K562 (cell line): Measurements from ENCODE around the gene PTBP3. TPM values are rescaled to one million over a fixed set of nuclear protein-coding genes. Genes with fewer than 3 reads are reported as not detected.

Source experiments
- ATAC-seq: fragments of 200-7000 bp; cut with Tn5 transposase; 3 replicates; pipeline ENCODE4 v1.9.1; 2020; ENCODE audit warnings: moderate library complexity
- BruUV-seq: library from RNA; stranded (reverse); fragments of 400-500 nt; replicated peaks from 2 replicates; lab custom pipeline; 2021; lab: Mats Ljungman, UMichigan
- CTCF ChIA-PET: fragments of 300-600 bp; formaldehyde crosslinking; extraction: SDS; loops from one replicate; lab custom pipeline; 2021; ENCODE audit warnings: low intra/inter-chr PET ratio; lab: Yijun Ruan, JAX
- POLR2A ChIA-PET: fragments of 300-600, 350-650 bp; sonication (Branson Sonifier 250); formaldehyde crosslinking; extraction: SDS; loops from one replicate; lab custom pipeline; 2021; ENCODE audit warnings: antibody characterized with exemption, inconsistent platforms; lab: Yijun Ruan, JAX
- DNase-seq, 4 experiments: peaks; one replicate each; pipeline versions ENCODE4 v3.0.0 to v3.0.0-alpha.2; 2011 to 2018; ENCODE audit warnings: low spot score in 3 of 4, mixed read lengths in 3 of 4; ENCODE audit errors: extremely low read depth in 1 of 4
- FAIRE-seq: peaks from 2 replicates; lab custom pipeline; 2011; peaks lifted over from hg19 to GRCh38; lab: Jason Lieb, UNC
- H2AFZ ChIP-seq: 2 replicates; pipeline ENCODE4 v1.6.0; 2011; ENCODE audit warnings: low read depth, low read length, control low read depth, inconsistent platforms
- H3K27ac ChIP-seq: fragments of 200-600 bp; 3 replicates; pipeline ENCODE4 v1.8.0; 2011; ENCODE audit warnings: low read depth, mild to moderate bottlenecking, control low read depth, inconsistent platforms, low read length, moderate library complexity, mixed read lengths; ENCODE audit errors: extremely low read depth
- H3K27me3 ChIP-seq, 2 experiments: fragments of 300-600 bp in 1 of 2; 2 replicates in 1 of 2; 3 replicates in 1 of 2; pipeline versions ENCODE4 v1.6.0 to v1.8.0; 2011; ENCODE audit warnings: inconsistent platforms in 2 of 2, low read length in 2 of 2, mild to moderate bottlenecking in 1 of 2, mixed read lengths in 1 of 2, moderate library complexity in 1 of 2; ENCODE audit not compliant: control insufficient read depth in 2 of 2, insufficient read depth in 2 of 2
- H3K36me3 ChIP-seq: fragments of 300-600 bp; 3 replicates; pipeline ENCODE4 v1.8.0; 2011; ENCODE audit warnings: mild to moderate bottlenecking, low read length, inconsistent platforms; ENCODE audit not compliant: control insufficient read depth, insufficient read depth
- H3K4me1 ChIP-seq, 2 experiments: fragments of 200-600 bp in 1 of 2; replicated peaks in 1 of 2; 2 replicates in 1 of 2; 3 replicates in 1 of 2; pipeline versions ENCODE4 v1.5.1 to v1.8.0; 2011; ENCODE audit warnings: inconsistent platforms in 2 of 2, low read length in 2 of 2, mild to moderate bottlenecking in 1 of 2, mixed read lengths in 1 of 2, moderate library complexity in 1 of 2; ENCODE audit not compliant: control insufficient read depth in 2 of 2, insufficient read depth in 2 of 2
- H3K4me2 ChIP-seq: 2 replicates; pipeline ENCODE4 v1.6.1; 2011; ENCODE audit warnings: low read length, control low read depth, inconsistent platforms, mixed read lengths; ENCODE audit not compliant: insufficient read depth
- H3K4me3 ChIP-seq: fragments of 200-600 bp; sonication (generic), shearing (Covaris generic); 2 replicates; pipeline ENCODE4 v1.5.1; 2016; ENCODE audit warnings: control low read depth, inconsistent platforms
- H3K79me2 ChIP-seq: fragments of 200-600 bp; 3 replicates; pipeline ENCODE4 v1.8.0; 2011; ENCODE audit warnings: low read length, inconsistent platforms; ENCODE audit not compliant: control insufficient read depth, insufficient read depth
- H3K9ac ChIP-seq, 2 experiments: 2 replicates each; pipeline versions ENCODE4 v1.6.0 to v1.6.1; 2011; ENCODE audit warnings: low read depth in 2 of 2, low read length in 2 of 2, control low read depth in 1 of 2, inconsistent platforms in 1 of 2, mild to moderate bottlenecking in 1 of 2, mixed read lengths in 1 of 2; ENCODE audit not compliant: insufficient read depth in 1 of 2
- H3K9me1 ChIP-seq: one replicate; pipeline ENCODE4 v1.6.0; 2011; ENCODE audit warnings: inconsistent platforms, mild to moderate bottlenecking, low read length, moderate library complexity; ENCODE audit not compliant: control insufficient read depth, insufficient read depth
- H3K9me3 ChIP-seq: replicated peaks from 2 replicates; pipeline ENCODE4 v1.5.1; 2011; ENCODE audit warnings: low read depth, low read length, inconsistent platforms; ENCODE audit not compliant: control insufficient read depth, insufficient read depth
- H4K20me1 ChIP-seq: replicated peaks from 2 replicates; pipeline ENCODE4 v1.6.1; 2011; ENCODE audit warnings: low read length, inconsistent platforms, mixed read lengths; ENCODE audit not compliant: control insufficient read depth, insufficient read depth
- ATF7 ChIP-seq: fragments of 450-650 bp; IDR thresholded peaks from 2 replicates; pipeline ENCODE4 v1.7.1; 2014; ENCODE audit warnings: mild to moderate bottlenecking, moderate library complexity
- CEBPG ChIP-seq, 3 experiments: fragments of 200-800 bp in 1 of 3; sonication (Bioruptor generic) in 1 of 3; sonication (generic) in 1 of 3; formaldehyde crosslinking in 1 of 3; IDR thresholded peaks in 2 of 3; conservative IDR thresholded peaks in 1 of 3; 2 replicates each; pipeline versions ENCODE4 v1.6.1 to v1.8.0; 2016 to 2022; ENCODE audit warnings: missing compliant biosample characterization in 2 of 3, missing genetic modification characterization in 2 of 3, mild to moderate bottlenecking in 1 of 3, missing genetic modification reagents in 1 of 3
- CREB1 ChIP-seq, 2 experiments: sonication (generic) in 1 of 2; formaldehyde crosslinking in 1 of 2; IDR thresholded peaks; 2 replicates each; pipeline versions ENCODE4 v1.6.1 to v1.8.0; 2012 to 2022; ENCODE audit warnings: inconsistent platforms in 1 of 2, mild to moderate bottlenecking in 1 of 2, missing genetic modification reagents in 1 of 2, moderate library complexity in 1 of 2
- JUN ChIP-seq, 2 experiments: sonication (generic) in 1 of 2; formaldehyde crosslinking in 1 of 2; IDR thresholded peaks; 2 replicates each; pipeline versions ENCODE4 v1.6.1 to v1.8.0; 2012 to 2022; ENCODE audit warnings: borderline replicate concordance in 2 of 2, mild to moderate bottlenecking in 2 of 2, improper control_type of control experiment in 1 of 2, low read depth in 1 of 2, low read length in 1 of 2, missing genetic modification reagents in 1 of 2
- MCM3 ChIP-seq: fragments of 450-650 bp; IDR thresholded peaks from 2 replicates; pipeline ENCODE4 v1.6.1; 2016
- MIER1 ChIP-seq: fragments of 450-650 bp; IDR thresholded peaks from 2 replicates; pipeline ENCODE4 v1.6.1; 2016; ENCODE audit warnings: antibody characterized with exemption, mild to moderate bottlenecking, low read depth
- PCBP1 ChIP-seq: fragments of 200-400 bp; formaldehyde crosslinking; IDR thresholded peaks from 2 replicates; pipeline ENCODE4 v1.6.1; 2018; ENCODE audit warnings: mild to moderate bottlenecking, low read depth, low read length; ENCODE audit not compliant: poor library complexity, severe bottlenecking
- RB1 ChIP-seq: fragments of 450-650 bp; IDR thresholded peaks from 2 replicates; pipeline ENCODE4 v1.6.1; 2017; ENCODE audit warnings: low read depth, mild to moderate bottlenecking
- SETDB1 ChIP-seq: IDR thresholded peaks from one replicate; pipeline ENCODE4 v1.6.1; 2012; ENCODE audit warnings: low read length, control low read depth, inconsistent platforms
- SMAD4 ChIP-seq: fragments of 250-450 bp; sonication (Bioruptor Pico); conservative IDR thresholded peaks from 2 replicates; pipeline ENCODE4 v1.8.0; 2021; ENCODE audit warnings: inconsistent platforms, mild to moderate bottlenecking, moderate library complexity
- SMARCB1 ChIP-seq: IDR thresholded peaks from 2 replicates; pipeline ENCODE4 v1.6.1; 2011; ENCODE audit warnings: improper control_type of control experiment, low read depth; ENCODE audit not compliant: insufficient read length
- SREBF1 ChIP-seq: fragments of 150-350 bp; IDR thresholded peaks from 2 replicates; pipeline ENCODE4 v1.6.1; 2014; ENCODE audit warnings: antibody characterized with exemption, low read depth, low read length, borderline replicate concordance
- STAT6 ChIP-seq: sonication (generic); formaldehyde crosslinking; IDR thresholded peaks from 2 replicates; pipeline ENCODE4 v1.8.1; 2023; ENCODE audit warnings: mild to moderate bottlenecking, missing genetic modification reagents
- ZBTB7A ChIP-seq: IDR thresholded peaks from 2 replicates; pipeline ENCODE4 v1.6.1; 2011; ENCODE audit warnings: low read depth, mild to moderate bottlenecking, low read length, moderate library complexity, borderline replicate concordance; ENCODE audit not compliant: control insufficient read depth
- WGBS: fragments of 100-300 bp; shearing (Covaris generic); methylation state at CpG from one replicate; pipeline ENCODE4 v1.1.6; 2016; ENCODE audit warnings: low coverage, mixed read lengths; ENCODE audit not compliant: insufficient coverage; ENCODE audit errors: missing lambda C conversion rate; 5-methylcytosine and 5-hydroxymethylcytosine counted together
- in situ Hi-C: fragments of 300-500 bp; cut with MboI; formaldehyde crosslinking; loops from 4 replicates; pipeline ENCODE4 v1.15.0; 2018; ENCODE audit warnings: inconsistent platforms, mixed read lengths
- intact Hi-C: fragments of 100-400 bp; cut with micrococcal nuclease; formaldehyde crosslinking; loops from 2 replicates; pipeline ENCODE4 v1.14.2; 2022
- polyA plus RNA-seq, 8 experiments: library from polyadenylated mRNA; depleted of rRNA in 4 of 8; stranded (reverse) in 5 of 8; unstranded in 3 of 8; fragments of >200 nt; fragmentation: Nextera tagmentation in 2 of 8; fragmentation: Illumina TruSeq in 1 of 8; extraction: Ambion mirVana in 2 of 8; extraction: Trizol in 1 of 8; gene quantifications; 2 replicates each; pipeline versions ENCODE4 v1.2.1 to v1.2.3, GENCODE V29; 2011 to 2014; ENCODE audit warnings: inconsistent platforms in 1 of 8, missing spikeins in 1 of 8
- total RNA-seq, 7 experiments: library from RNA; depleted of rRNA in 6 of 7; stranded (reverse); fragments of >200 nt in 6 of 7; fragmentation: Illumina TruSeq in 2 of 7; extraction: Trizol in 2 of 7; gene quantifications; 2 replicates each; pipeline versions ENCODE4 v1.2.1 to v1.2.3, GENCODE V29; 2011 to 2021; ENCODE audit warnings: low replicate concordance in 1 of 7

PTBP3 gene
- total and polyA plus RNA-seq, 9 of the 15 experiments (the other 6 are each of a cell fraction or from before 2014, with no cell fraction given), result 22.4 to 132 (median 68.0) TPM

GRCh38 chr9:112279501-112279900 lies 53.9 kb downstream of the PTBP3 start (continued):
- no peak for TF ChIP-seq STAT6 (CRISPR knock-in tag)
- no peak for TF ChIP-seq ZBTB7A
- TF ChIP-seq, all 486 proteins: peak for 0

DNA sequence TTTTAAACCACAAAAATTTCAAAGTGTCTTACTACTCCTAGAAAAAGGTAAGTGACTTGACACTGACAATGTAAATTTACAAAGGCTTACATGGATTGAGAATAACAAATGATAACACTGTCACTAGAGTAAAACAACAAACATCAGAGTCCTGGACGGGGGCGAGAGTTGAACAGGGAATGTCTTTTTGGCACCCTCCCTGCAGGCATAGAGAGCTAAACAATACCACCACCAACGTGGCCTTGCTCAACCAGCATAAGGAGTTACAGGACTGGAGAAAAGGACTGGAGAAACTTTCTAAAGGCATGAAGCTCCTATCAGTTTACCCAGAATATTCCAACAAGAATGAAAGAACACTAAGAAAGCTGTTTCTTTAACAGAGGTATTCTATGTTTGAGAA lies 55.3 kb downstream of the PTBP3 start:
- peaks cover 85% of the 10 kb centered on the region for H3K79me2 ChIP-seq
- POLR2A ChIA-PET, result interaction anchor here (0.7 kb wide), 1 partner anchor 108 kb away, joined by 3 read pairs; no protein-coding TSS in a partner anchor
- no peak for FAIRE-seq
- TF ChIP-seq CEBPG (CRISPR knock-in tag; IDR thresholded peaks at IDR 0.05) (no peak), CEBPG (tag; conservative IDR thresholded peaks at IDR 0.05 in 1 of 2, IDR thresholded peaks at IDR 0.05 in 1 of 2) (no peak), JUN (IDR thresholded peaks at IDR 0.05; ENCODE audit: borderline replicate concordance, low read depth, low read length) (no peak), JUN (CRISPR knock-in tag; IDR thresholded peaks at IDR 0.05; ENCODE audit: borderline replicate concordance) (no peak), MIER1 (no peak), RB1 (no peak), MCM3 (no peak), SMARCB1 (no peak), SMAD4 (CRISPR knock-in tag) (no peak), ATF7 (no peak), PCBP1 (no peak), CREB1 (IDR thresholded peaks at IDR 0.05) (no peak), CREB1 (CRISPR knock-in tag; IDR thresholded peaks at IDR 0.05) (no peak), SETDB1 (no peak), SREBF1 (no peak)

More for the DNA sequence above, 55.3 kb downstream of the PTBP3 start:
- H3K4me2 ChIP-seq, result no peak overlapping the region
- H3K4me3 ChIP-seq, result no peak overlapping the region
- BruUV-seq, result no TSS peak
- 0 out of 2 replicates have a peak, but pooled peaks cover 2% of the 10 kb centered on the region for H3K9me3 ChIP-seq
- 50% methylated on average over 3 of the region's 3 CpGs for WGBS
- intact Hi-C loops, result no loop called here
- ATAC-seq (peak; percentile 64), DNase-seq (peak in 1 of 4 experiments; percentile 9)
- no peaks in the 10 kb centered on the region; a peak in 1 of 5 replicates for H3K4me1 ChIP-seq
- in situ Hi-C loops, result no loop called here
- H4K20me1 ChIP-seq, result no peaks in the 10 kb centered on the region
- H3K36me3 ChIP-seq, result peaks cover 13% of the 10 kb centered on the region; the same call in 1 of the 3 replicates
- no peak overlapping the region for H3K27ac ChIP-seq
- CTCF ChIA-PET, result no interaction called here
- H3K9ac ChIP-seq, result no peak overlapping the region
- no peaks in the 10 kb centered on the region for H3K27me3 ChIP-seq
- H3K9me1 ChIP-seq, result no peaks in the 10 kb centered on the region
- H2AFZ ChIP-seq, result no peak overlapping the region
